ENCODE results near the gene TSPAN1.
"Not testable (repeated sequence)": the region's sequence is repeated elsewhere in the genome, so short reads cannot be mapped to it uniquely, and the experiment has no call there.

Gene TSPAN1

DNA sequence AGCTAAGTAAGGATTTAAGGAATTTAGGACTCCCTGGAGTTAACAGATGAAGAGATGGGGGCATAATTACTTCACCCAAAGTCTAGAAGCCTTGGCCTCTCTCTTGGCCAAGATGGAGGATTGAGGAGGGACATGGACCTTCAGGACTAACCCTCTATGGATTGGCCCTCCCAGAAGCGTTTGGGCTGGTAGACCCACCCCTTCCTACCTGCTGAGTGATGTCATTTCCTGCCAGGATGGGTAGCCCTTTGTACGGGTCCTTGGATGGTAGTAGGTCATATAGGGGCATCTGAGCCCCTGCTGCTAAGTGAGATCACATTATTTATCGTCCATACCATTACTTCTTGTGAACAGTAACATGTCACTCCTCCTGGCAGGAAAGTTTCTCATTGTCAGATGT is 45.9 kb downstream of the TSPAN1 start:
- no peak for DNase-seq

DNA sequence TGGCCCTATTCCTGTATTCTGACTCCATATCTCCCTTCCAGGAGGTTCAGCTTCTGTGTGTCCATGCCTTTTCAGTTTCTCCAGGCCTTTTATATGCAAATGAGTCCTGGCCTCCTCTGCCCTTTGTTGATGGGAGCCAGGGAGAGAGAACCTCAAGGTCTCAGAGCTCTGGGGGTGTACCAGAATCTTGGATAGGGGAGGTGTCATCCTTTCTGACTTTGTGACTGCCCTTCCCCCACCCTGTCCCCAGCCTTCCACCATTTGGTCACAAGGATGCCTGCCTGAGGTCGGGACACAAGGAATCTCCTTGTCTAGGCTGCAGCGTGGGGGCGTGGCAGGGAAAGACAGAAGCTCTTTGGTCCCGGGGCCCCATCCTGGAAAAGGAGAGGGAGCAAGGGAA is 46.9 kb downstream of the TSPAN1 start:
- no peak for DNase-seq

- not testable (repeated sequence) for DNase-seq
Observed at GRCh38 chr1:46223055-46223454, 48.2 kb downstream of the TSPAN1 start.

DNA sequence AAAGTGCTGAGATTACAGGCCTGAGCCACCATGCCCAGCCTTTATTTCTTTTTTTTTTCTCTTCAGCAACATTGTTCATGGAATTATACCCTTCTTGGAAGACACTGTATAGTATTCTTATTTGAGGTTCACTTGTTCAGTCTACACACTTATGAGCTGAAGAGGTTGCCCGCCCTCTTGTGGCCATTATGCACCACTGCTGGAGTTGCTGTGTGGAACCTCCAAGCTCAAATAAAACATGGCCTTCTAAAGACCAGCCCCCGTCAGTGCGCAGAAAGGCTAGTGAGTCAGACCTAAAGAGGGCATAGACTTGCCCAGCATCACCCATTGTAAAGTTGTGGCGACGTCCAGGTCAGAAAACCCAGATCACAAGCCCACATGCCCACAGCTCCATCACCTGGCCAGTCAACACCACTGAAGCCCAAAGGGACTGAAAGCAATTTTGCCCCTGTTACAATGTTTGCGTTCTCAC is 48.6 kb downstream of the TSPAN1 start:
- DNase-seq: peak; percentile 66

DNA sequence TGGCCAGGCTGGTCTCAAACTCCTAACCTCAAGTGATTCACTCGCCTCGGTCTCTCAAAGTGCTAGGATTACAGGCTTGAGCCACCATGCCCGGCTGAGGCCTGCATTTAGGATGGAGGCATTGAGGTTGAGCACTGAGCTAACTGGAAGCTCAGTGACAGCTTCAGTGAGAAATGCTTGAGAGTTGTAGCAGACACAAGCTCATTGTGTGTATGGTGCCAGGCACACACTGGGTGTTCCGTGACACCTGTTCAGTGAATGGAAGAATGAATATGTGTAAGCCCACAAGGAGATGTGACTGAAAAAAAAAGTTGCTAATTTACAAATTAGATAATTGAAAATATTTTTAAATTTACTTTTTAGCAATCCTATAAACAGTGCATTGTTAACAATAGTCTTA is 50.1 kb downstream of the TSPAN1 start:
- DNase-seq: no peak

GRCh38 chr1:46231231-46231630 is 56.3 kb downstream of the TSPAN1 start:
- DNase-seq: not testable (repeated sequence)
